HCEC 1CT (cell line): Measurements from ENCODE around the gene SLC15A1.

ENCODE experiments used
- DNase-seq: peaks from one replicate; pipeline ENCODE4 v3.0.0-alpha.2; 2017

Gene SLC15A1

DNA sequence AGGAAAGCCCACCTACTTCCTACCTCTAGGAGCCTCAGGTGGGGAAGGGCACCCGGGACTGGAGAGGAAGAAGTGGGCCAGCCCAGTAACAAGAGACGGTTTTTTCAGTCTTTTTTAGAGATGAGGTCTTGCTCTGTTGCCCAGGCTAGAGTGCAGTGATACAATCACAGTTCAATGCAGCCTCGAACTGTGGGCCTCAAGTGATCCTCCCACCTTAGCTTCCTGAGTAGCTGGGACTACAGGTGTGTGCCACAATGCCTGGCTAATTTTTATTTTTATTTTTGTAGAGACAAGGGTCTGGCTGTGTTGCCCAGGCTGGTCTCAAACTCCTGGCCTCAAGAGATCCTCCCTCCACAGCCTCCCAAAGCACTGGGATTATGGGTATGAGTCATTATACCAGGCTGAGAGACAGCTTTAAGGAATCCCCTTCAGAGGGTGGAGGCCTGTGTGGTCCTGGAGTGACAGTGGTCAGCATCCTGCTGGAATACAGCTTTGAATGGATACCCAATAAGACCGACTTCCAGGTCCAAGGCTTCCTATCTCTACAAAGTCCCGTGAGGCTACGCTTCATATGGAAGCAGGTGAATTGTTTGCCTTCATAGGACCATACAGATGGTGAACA, 63.0 kb downstream of the SLC15A1 start:
- no peak for DNase-seq

DNA sequence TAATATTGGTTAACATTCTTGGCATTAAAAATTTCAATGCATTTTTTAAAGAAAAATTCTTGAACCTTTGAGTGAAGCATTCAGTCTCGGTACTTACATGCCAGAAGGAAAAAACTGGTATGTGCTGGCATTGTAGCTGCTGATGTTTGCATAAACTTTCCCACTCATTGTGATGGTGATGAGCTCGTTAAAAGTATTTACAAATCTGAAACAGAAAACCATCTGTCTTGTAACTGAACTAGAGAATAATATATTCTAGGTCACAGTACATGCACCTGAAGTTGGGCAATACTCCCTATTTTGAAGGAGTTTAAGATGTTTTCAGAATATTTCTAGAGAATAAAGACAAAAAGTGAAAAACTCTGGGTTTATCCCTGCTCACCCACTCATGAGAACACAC, 64.1 kb downstream of the SLC15A1 start:
- DNase-seq: no peak

DNA sequence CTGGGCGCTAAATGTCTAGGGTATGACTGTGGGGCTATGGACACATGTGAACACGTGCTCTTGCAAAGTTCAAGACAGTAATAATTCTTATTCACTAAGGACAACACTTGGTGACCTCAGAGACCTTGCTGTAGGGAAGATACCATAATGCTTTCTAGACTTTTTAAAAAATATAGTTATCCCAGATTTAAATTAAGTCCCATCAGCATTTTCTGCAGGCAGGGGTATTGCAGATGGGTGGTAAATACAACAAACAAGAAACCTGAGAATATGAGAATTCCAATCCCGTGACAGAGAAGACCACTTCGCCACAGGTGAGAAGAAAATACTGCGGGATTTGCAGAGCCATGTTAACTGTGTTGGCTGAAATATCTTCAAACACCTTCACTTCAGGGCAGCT, 65.2 kb downstream of the SLC15A1 start:
- DNase-seq: no peak

DNA sequence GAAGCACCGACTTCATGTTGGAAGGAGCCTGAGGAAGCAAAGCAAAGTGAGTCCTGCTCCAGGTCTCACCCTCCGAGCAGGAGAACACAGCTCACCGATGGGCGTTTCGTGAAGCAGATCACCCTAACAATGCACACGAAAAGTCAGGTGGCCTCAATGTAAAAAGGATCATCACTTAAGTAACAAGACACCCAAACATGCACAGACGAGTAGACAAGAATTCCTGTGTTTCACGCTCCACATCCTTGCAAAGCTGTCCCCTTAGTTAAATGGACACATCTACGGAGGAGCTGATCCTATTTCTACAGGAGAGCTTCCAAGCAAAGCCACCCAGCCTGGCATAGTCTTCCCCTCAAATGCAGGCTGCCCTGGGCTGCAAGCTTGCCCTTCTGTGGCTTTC, 66.2 kb downstream of the SLC15A1 start:
- DNase-seq: no peak

DNA sequence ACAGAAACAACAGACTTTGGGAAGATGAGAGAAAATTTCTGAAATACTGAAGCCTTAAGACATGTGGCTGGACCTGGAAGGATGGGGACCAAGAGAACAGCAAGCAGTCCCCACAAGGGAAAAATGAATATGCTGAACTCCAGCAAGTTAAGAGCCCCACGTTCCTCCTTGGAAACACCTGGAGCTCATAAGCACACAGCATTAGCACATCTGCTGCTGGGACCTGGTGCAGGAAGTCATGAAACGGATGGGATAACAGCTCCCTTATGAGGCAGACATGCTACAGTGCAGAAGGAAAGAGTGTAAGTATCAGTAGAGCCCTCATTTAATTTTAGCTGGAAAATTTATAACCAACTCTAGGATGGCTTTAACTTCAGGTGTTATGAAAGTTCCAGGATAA, 67.3 kb downstream of the SLC15A1 start:
- no peak for DNase-seq

DNA sequence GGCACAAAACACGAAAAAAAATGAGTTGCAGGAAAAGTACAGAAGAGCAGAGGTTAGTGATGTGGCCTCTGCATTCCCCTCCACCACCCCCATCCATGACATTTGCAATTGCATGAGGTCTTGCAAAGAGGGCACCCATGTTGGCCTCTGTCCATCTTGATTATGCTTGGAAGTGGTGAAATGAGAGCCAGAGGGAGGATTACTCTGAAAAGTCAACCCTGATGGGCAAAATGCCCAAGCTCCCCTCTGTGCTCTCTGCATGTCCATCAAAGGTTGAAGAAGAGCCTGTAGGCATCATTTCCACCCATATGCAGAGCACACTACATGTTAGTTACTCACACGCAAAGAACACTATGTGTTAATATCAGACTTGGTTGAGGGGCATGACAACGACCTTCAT, 71.4 kb downstream of the SLC15A1 start:
- DNase-seq: no peak

DNA sequence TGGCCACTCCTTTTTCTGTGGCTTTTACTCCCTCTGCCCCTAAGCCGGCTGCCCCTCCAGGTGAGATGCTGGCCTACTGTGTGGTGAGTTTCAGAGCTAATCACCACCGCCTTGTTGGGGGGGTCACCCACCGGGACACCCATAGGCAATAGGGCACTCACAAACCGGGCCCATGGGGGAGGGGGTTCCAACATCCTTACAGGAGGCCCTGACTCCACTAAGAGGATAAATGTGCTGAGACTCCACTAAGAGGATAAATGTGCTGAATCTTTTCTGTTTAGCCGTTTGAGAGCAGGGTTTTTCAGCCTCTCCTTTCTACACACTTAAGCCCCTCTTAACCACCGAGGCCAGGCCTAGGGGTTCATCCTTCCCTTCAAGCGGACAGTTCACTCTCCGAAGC, 73.7 kb downstream of the SLC15A1 start:
- DNase-seq: no peak

DNA sequence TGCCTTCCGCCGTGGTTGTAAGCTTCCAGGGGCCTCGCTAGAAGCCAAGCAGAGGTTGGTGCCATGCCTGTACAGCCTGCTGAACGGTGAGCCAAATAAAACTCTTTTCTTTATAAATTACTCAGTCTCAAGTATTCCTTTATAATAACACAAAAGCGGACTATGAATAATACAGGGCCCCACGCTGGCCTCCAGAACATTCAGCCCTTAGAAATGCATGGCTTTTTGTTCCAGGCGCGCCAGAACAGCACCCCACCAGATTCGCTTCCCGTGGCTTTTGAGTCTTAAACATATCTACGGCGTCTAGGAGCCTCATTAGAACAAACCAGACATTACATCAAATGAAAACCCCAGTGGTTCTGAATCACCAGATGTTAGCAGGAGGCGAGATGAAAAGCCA, 75.1 kb downstream of the SLC15A1 start:
- DNase-seq: no peak

DNA sequence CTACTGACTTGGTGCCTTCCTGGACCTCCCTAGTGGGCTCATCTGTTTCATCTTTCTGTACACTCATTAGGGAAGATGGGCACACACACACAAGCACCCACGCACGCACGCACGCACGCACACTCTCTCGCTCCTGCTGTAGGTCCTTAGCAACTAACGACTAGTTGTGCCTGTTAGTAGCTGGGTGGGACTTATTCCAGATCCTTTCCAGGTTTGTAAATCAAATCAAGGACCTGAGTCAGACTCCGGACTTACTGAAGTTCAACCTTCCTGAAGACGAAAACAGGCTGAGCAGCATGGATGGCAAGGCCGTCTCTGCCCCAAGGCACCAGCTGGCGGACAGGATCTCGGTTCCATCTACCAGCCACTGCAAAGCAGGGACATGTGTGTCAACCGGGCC, 76.2 kb downstream of the SLC15A1 start:
- no peak for DNase-seq

DNA sequence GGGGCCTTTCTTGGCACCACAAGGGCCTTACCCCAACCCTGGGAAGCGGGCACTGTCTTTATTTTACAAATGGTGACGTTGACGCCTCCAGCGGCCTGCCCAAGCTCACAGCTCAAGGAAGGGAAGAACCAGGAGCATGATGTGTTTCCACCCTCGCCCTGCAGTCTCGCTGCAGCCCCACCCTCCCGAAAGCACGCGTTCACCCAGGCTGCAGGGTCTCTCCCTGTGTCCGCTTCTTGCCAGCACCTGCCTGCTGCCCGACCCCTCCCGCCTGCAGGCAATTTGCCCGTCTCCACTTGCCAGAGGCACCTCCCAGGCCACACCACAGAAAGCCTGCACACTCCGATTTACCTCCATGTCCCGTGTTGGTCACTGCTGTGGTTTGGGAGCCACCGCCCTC, 76.6 kb downstream of the SLC15A1 start:
- no peak for DNase-seq

DNA sequence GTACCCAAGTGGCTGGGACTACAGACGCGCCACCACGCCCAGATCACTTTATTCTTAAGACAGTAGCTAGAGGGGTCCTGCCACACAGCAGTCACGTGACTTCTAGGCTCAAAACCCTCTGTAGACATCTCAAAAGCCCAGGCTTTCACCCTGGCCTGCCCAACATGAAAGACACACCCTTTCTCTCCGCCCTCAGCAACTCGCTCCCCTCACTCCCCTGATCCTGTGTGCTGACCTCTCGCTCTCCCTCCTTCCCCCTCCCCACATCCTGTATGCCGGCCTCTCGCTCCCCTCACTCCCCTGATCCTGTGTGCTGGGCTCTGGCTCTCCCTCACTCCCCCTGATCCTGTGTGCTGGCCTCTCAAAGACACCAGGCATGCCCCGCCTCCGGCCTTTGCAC, 77.4 kb downstream of the SLC15A1 start:
- DNase-seq: no peak

DNA sequence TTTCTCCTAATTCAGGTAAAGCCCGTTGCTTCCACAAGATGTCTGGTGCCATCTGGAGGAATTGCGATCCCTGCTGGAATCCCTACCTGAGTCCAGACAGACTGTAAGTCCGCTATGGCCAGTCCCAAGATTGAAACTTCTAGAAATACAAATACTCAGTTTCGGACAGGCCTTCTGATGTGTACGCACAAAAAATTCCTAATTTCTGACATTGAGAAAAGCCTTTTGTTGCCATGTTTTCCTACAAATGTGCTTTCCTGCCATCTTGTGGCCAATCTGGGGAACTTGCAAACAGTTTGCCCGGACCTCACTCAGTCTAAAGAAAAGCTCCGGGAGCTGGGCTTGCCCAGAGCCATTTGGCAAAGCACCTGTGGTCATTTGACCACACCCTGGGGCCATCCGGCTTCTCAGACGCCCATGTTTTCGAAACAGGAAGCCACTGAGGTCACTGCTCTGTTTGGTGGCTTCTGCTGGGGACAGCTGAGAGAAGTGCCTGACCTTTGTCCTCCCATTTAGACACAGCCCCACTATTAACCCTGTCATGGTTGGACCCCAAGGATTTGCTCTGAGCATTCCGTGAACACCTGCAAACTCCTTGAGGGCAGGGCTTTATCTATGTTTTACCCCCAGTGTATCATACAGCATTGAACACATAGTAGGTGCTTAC, 79.4 kb downstream of the SLC15A1 start:
- DNase-seq: peak; percentile 63

DNA sequence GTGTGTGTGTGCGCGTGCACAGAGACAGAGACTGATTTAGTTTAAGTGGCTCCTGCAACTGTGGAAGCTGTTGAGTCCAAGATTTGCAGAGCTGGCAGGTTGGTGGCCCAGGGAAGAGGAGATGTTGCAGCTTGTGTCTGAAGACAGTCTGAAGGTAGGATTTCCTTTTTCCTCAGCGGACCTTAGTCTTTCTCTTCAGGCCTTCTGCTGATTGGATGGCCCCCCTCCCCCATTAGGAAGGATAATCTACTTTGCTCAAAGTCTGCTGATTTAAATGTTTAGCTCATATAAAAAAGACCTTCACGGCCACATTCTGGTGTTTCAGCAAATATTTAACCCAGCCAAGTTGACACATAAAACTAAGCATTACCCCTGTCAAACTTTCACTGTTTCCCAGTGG, 84.3 kb downstream of the SLC15A1 start:
- DNase-seq: no peak

DNA sequence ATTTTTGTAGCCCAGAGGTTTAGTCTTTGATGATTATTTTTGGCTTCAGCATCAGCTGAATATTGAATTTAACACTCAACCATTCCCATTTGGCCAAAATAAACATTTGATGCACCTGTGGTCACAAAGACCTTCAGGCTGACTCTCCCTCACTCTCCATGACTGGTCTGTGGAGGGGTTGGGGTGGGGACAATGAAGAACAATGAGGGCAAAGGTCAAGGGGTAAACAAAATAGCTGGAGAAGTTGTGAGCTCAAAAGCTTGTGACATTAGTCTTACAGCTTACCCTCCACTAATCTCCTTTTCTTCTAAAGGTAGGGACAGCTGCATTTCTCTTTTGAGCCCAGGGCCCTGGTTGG, 86.9 kb downstream of the SLC15A1 start:
- DNase-seq: no peak

DNA sequence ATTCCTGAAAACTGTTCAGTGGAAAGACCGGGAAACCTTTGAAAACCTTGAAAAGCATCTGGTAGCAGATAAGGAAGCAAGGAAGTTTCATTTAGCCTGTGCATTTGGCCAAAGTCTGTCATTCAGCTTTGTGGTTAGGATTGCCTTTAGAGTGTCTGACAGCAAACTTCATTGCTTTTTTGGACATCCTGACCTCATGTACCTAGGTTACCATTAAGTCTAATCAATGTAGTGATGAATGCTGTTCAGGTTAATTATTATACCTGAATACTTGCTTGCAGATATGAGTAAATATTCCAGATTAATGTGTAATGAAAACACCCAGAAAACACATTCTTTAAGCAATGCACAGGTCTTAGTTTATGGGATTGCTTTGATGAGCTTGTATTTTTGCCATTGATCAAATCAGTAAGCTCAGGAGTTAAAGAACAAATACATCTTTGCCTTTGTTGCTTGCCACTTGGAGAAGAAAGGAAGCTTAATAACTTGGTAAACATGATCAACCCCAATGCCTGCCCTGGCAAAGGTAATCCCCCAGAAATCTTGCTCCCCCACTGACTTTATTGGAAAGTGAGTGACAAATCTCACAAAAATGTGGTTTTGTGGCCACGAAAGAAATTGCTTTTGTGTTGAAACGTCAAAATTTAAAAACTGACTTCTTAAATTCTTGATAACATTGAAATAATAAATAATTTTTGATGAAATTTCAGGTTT, 87.4 kb downstream of the SLC15A1 start:
- DNase-seq: no peak

DNA sequence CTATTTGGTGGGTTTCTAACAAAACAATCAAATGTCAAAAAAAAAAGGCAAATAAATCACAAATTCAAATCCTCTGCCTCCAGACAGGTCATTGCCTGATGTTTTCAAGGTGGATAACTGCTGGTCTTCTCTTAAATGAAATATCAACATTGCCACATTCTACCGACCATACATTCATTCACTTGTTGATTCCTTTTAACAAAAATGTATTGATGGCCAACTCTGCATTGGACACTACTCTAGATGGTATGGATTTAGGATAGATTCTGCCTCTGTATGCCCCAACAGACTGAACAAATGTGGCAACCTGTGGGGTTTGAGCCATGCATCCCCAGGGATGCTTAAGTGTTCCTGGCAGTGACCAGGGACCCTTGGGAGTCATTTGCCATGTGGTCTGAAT, 88.0 kb downstream of the SLC15A1 start:
- no peak for DNase-seq

DNA sequence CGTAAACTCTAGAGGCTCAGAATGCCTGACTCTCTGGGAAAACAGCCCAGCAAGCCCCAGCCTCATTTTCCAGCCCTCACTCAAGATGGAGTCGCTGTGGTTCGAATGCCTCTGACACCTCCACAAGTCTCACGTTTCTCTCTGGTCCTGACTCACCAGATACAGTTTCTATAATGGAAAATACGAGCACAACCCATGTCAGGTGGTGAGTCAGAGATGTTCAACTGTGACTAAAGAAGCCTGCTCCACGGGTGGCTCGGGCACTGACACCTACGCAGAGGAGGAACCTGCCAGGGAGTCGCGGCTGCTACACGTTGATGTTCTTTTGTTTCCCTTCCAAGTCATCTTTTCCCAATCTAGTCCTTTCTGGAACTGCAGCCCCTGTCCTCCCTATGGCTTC, 88.4 kb downstream of the SLC15A1 start:
- peak; percentile 13 for DNase-seq

DNA sequence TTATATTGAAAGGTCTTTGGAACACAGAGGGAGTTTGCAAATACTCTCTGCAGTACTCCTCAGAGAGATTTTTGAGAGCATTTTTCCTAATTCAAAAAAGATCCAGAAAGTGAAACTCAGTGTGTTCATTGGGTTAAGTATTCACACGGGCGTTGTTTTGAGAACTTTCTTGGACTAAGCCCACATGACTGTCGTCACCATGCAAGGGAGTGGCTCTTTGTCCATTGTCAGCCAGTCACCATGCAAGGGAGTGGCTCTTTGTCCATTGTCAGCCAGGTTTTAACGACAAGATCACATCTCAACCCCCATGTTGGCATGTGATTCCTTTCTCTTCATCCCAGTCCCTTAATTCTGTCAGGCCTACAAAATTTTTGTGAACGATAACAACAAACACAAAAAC, 94.3 kb downstream of the SLC15A1 start:
- DNase-seq: no peak

DNA sequence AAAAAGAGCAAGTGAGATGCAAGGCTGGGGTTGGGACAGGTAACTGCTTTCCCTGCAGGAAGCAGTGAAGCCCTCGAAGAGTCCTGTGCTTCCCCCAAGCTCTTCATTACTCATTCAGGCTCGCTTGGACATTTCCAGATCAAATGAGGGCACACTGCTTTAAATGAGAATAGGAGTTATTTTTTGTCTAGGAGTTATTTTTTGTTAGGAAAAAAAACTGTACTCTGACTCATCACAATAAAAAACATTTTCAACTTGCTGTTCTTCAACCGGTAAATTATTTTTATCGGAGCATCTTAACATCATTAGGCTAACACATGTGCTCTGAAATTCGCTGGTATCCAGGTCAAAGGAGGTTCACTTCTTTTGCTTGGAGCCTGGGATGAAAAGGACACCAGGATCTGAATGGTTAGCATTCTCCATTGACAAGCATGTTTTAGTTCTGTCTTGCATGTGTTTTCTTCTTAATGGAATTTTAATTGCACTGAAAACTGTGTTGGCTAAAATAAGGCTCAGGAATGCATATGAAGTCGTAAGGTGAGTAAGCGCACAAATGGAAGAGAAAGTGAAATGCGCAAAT, 94.9 kb downstream of the SLC15A1 start:
- no peak for DNase-seq

DNA sequence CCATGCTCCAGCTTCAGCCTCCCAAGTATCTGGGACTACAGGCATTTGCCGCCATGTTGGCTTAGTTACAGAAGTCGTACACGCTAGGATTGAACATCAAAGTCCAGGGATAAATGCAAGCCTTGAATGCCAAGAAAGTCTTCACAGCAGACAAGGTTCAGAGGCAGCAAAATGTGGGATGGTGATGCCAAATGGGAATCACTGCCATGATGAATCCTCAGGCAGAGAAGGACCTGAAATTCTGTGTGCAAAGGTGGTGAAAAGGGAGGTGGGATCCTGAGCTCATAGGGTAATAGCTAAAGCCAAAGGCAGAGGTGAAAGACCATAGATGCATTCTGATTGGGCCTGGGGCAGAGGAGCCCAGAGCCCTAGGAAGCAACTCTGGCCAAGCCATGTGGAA, 96.2 kb downstream of the SLC15A1 start:
- no peak for DNase-seq

DNA sequence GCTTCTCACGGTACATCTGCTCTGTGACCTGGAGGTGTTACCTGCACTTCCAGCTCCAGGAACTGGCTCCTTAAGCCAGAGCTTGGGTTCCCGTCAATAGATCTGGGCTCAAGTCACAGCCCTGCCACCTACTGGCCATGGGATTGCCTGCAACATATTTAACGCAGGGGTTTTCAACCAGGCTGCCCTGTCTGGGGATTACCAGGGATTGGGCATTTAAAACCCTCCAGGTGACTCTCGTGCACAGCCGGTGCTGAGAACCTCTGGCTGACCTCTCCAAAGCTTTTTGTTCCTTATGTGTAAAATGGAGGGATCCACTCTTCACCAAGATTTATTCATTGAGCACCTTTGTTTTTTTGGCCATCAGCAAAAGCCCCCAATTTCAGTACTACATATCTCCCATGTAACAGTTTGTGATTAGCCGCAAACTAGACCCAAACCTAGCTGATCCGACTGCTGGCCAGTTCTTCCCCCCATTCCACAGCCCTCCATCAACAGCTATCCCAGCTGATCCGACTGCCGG, 98.9 kb downstream of the SLC15A1 start:
- peak; percentile 59 for DNase-seq

DNA sequence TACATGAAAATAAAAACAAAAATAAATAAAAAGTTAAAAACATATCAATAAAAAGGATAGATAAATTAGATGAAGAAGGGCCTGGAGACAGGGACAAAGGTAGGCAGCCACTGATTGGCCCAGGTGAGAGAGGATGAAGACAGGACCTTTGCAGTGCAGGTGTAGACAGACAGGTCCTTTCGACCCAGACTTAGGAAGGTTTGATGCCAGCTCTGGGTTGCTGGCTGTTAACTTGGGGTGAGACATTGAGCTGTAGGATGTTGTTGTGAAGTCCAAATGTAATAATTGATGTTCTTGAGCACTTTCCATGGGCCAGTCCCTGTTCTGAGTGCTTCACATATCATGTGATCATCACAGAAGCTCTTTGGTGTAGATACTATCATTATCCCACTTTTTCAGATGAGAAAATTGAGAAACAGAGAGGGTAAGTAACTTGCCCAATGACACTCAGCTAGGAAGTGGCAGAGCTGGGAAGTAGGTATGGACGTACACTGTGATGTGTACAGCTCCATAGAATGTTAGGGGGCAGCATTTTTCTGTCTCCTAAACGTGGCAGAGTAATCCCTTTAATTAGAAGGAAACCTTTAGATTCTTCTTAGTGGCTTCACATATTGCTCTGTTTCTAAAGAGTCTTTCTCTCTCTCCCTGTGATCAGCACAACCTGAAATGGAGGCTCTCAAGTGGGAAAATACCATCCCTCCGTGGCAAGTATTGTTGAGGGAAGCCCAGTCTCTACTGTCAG, 99.6 kb downstream of the SLC15A1 start:
- no peak for DNase-seq

DNA sequence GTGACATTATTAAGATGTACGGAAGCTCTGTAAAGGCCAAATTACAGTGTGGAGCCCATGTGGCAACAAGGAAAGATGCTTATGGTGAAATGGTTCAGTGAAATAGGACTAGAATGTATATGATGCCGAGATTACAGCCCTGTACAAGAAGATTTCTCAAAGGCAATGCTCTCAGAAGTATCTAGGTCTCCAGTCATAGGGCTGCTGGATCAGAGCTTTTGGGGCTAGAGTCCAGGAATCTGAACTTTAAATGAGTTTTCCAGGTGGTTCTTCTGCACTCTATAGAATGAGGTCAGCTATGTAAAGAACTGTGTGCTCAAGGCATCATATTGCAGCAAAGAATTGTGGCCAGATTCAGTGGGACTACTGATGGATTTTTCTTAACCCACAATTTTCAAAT, 100.2 kb downstream of the SLC15A1 start:
- DNase-seq: no peak
